AG09319 (cell line): ENCODE results near the gene TMEM121B.

ENCODE experiments used
- DNase-seq: peaks from one replicate; pipeline ENCODE4 v3.0.0-alpha.2; 2010; ENCODE audit warnings: low read depth; ENCODE audit errors: extremely low read depth
- CTCF ChIP-seq: IDR thresholded peaks from 2 replicates; pipeline ENCODE4 v1.5.1; 2011; ENCODE audit warnings: low read depth, mild to moderate bottlenecking, inconsistent platforms, low read length, moderate library complexity

TMEM121B gene

DNA sequence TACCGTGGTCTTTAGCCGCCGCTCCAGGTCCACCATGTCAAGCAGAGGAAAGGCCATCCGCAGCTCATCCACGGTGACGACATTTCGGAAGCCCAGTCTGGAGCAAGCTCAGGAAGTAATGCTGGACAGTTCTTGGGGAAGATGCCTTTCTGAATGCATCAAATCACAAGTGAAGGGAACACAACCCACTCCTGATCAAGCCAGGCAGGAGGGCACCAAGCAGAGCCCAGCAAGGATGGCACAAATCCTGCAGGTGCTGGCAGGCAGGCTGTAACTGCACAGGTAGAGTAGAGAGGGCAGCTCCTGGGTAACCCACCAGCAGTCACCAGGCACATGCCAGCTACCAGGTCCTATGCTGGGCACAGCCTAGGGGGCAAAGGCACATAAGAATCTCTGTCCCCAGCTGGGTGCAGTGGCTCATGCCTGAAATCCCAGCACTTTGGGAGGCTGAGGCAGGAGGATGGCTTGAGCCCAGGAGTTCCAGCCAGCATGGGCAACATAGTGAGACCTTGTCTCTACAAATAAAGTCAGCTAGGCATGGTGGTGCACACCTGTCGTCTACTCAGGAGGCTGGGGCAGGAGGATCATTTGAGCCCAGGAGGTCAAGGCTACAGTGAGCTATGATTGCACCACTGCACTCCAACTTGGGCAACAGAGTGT is 24.0 kb upstream of the TMEM121B start:
- TF ChIP-seq CTCF = no peak
- no peak for DNase-seq

- no peak for TF ChIP-seq CTCF
- DNase-seq = no peak
These were observed 22.7 kb upstream of the TMEM121B start for GRCh38 chr22:17143826-17144225.

- no peak for DNase-seq
- TF ChIP-seq CTCF = no peak
These were observed 21.9 kb upstream of the TMEM121B start for GRCh38 chr22:17143101-17143500.

DNA sequence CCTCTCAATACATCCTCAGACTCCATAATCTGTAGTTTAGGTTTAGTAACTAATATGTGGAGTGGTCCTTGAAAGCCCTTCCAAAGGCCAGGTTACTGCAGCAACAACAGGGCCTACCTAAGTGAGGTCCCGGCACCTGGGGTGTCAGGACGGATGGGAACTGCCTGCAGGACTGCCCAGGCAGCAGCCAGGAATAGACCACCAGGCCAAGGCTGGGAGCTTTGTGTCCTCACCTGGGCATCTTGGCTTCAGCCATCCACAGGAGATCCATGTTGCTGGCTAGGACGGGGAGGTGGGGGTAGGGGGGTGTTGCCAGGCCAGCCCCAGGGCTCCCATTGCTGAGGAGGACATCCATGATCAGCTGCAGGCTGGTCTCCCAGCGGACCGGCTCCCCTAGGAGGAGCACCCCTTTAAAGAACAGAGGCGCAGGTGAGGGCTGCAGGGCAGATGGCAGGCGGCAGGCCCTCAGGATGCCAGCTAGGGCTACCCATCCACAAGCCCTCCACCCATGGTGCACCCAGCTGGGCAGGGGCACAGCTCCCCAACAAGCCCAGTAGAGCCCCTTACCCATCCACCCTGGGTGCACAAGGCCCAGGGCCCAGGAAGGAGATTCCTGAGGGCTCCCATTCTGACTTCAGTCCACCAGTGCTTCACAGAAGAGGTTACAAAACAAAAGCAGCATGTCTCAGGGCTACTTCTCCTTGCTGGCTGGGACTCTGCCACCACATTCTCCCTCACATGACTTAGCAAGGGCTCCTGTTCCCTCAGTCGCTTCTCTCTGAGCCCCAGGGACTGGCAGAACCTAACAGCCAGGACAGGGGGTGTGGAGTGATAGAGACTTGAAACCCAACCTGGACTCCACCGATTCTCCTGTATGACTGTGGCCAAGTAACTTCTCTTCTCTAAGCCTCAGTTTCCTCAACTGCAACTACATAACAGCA is 19.9 kb upstream of the TMEM121B start:
- DNase-seq = no peak
- no peak for TF ChIP-seq CTCF

GRCh38 chr22:17140022-17140421 is 18.9 kb upstream of the TMEM121B start:
- TF ChIP-seq CTCF = no peak

DNA sequence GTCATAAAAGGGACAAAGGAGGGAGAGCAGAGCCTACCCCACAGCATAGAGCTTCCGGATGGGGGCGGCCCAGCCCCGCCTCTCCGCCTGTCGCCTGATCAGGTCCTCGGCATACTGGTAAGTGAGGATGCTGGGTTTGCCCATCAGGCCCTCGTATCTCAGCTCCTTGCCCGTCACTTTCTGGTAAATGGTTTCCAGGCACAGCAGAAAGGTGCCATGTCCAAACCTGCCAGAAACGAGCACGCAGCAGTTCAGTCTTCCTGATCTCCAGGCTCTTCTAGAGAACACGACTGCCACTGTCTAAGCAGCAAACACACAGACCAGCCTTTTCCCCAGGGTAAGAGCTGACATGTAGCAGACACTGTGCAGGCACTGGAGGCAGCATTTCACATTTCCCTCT is 17.4 kb upstream of the TMEM121B start:
- no peak for TF ChIP-seq CTCF
- no peak for DNase-seq

More at GRCh38 chr22:17140022-17140421, 18.9 kb upstream of the TMEM121B start:
- no peak for DNase-seq

GRCh38 chr22:17137861-17138425 is 16.8 kb upstream of the TMEM121B start:
- TF ChIP-seq CTCF = no peak
- no peak for DNase-seq
